Raji (cell line): ENCODE data around the gene PGR.

Experiments used
- POLR2A ChIP-seq: IDR thresholded peaks from 2 replicates; pipeline ENCODE4 v1.6.1; 2011; ENCODE audit warnings: low read depth, low read length, control low read depth; ENCODE audit not compliant: insufficient read depth

PGR gene

GRCh38 chr11:100990931-100991330 lies 138.7 kb downstream of the PGR start:
- no peak for TF ChIP-seq POLR2A

- TF ChIP-seq POLR2A, result no peak
Measured at GRCh38 chr11:100984668-100985067, 144.9 kb downstream of the PGR start.

- no peak for TF ChIP-seq POLR2A
Measured at GRCh38 chr11:100981196-100981824, 148.3 kb downstream of the PGR start.

- TF ChIP-seq POLR2A, result no peak
Measured at GRCh38 chr11:100980156-100980555, 149.5 kb downstream of the PGR start.
